ENCODE measurements around the gene SLC27A2. TPM values are rescaled to one million over a fixed set of nuclear protein-coding genes. Genes with fewer than 3 reads are reported as not detected.

The SLC27A2 gene
- total and polyA plus RNA-seq, 2 donors (not counting 1 experiment from before 2014, with no cell fraction given), result 0.49 to 0.66 TPM

GRCh38 chr15:50181201-50181968, 611 bp upstream of the SLC27A2 start:
- H3K27ac ChIP-seq (ENCODE audit: insufficient read depth, low read length), result no peak overlapping the region
- peaks cover 15% of the 10 kb centered on the region for H3K27me3 ChIP-seq (ENCODE audit: control insufficient read depth, insufficient read depth, low read length)
- DNase-seq (ENCODE audit: low read depth in 2 of 2), result no peak
- no peaks in the 10 kb centered on the region for H4K20me1 ChIP-seq (ENCODE audit: control insufficient read depth, extremely low read depth, insufficient read depth, low read length)
- H3K36me3 ChIP-seq (ENCODE audit: control insufficient read depth, insufficient read depth, low read length), result no peaks in the 10 kb centered on the region
- no peaks in the 10 kb centered on the region for H3K4me1 ChIP-seq (ENCODE audit: control insufficient read depth, extremely low read depth, insufficient read depth, low read length)
- no peaks in the 10 kb centered on the region for H3K79me2 ChIP-seq (ENCODE audit: control insufficient read depth, insufficient read depth, low read length)
- H3K9ac ChIP-seq (ENCODE audit: insufficient read depth, low read length), result no peak overlapping the region
- no peak overlapping the region for H2AFZ ChIP-seq (ENCODE audit: low read length)
- no peaks in the 10 kb centered on the region for H3K9me3 ChIP-seq (ENCODE audit: control insufficient read depth, insufficient read depth, low read depth, low read length)
- H3K4me3 ChIP-seq (replicated peaks in 1 of 4; ENCODE audit: control extremely low read depth in 1 of 4, insufficient read depth in 1 of 4, low read depth in 3 of 4, low read length in 4 of 4), result peak overlapping the region; percentile 22 to 51 (median 46)
- TF ChIP-seq EZH2 (IDR thresholded peaks at IDR 0.05; ENCODE audit: low read length, missing control alignments) (peak; percentile 11), CTCF (conservative IDR thresholded peaks at IDR 0.05 in 1 of 2, IDR thresholded peaks at IDR 0.05 in 1 of 2; ENCODE audit: low read depth in 1 of 2, low read length in 2 of 2) (no peak)
- peak overlapping the region; percentile 86 for H3K4me2 ChIP-seq (ENCODE audit: extremely low read depth, insufficient read depth, low read length)

GRCh38 chr15:50182219-50183013, 420 bp downstream of the SLC27A2 start:
- peak; percentile 24 to 47 for DNase-seq (ENCODE audit: low read depth in 2 of 2)

More at GRCh38 chr15:50182219-50183013, 420 bp downstream of the SLC27A2 start:
- Histone ChIP-seq H3K27ac (ENCODE audit: insufficient read depth, low read length) (no peak overlapping the region), H3K9me3 (ENCODE audit: control insufficient read depth, insufficient read depth, low read depth, low read length) (no peaks in the 10 kb centered on the region), H4K20me1 (ENCODE audit: control insufficient read depth, extremely low read depth, insufficient read depth, low read length) (no peaks in the 10 kb centered on the region), H2AFZ (ENCODE audit: low read length) (peak overlapping the region; percentile 61), H3K36me3 (ENCODE audit: control insufficient read depth, insufficient read depth, low read length) (no peaks in the 10 kb centered on the region), H3K4me3 (replicated peaks in 1 of 4; ENCODE audit: control extremely low read depth in 1 of 4, insufficient read depth in 1 of 4, low read depth in 3 of 4, low read length in 4 of 4) (peak overlapping the region; percentile 45 to 51 (median 47)), H3K79me2 (ENCODE audit: control insufficient read depth, insufficient read depth, low read length) (no peaks in the 10 kb centered on the region), H3K27me3 (ENCODE audit: control insufficient read depth, insufficient read depth, low read length) (peaks cover 15% of the 10 kb centered on the region), H3K4me2 (ENCODE audit: extremely low read depth, insufficient read depth, low read length) (peak overlapping the region; percentile 86), H3K9ac (ENCODE audit: insufficient read depth, low read length) (no peak overlapping the region), H3K4me1 (ENCODE audit: control insufficient read depth, extremely low read depth, insufficient read depth, low read length) (no peaks in the 10 kb centered on the region)
- no peak for TF ChIP-seq CTCF (conservative IDR thresholded peaks at IDR 0.05 in 1 of 2, IDR thresholded peaks at IDR 0.05 in 1 of 2; ENCODE audit: low read depth in 1 of 2, low read length in 2 of 2)
- TF ChIP-seq EZH2 (IDR thresholded peaks at IDR 0.05; ENCODE audit: low read length, missing control alignments), result peak; percentile 54
